NT2/D1 (cell line): ENCODE results near the gene CHAF1A.

Experiments used
- SUZ12 ChIP-seq: IDR thresholded peaks from 2 replicates; pipeline ENCODE4 v1.6.1; 2011; ENCODE audit not compliant: insufficient read length, insufficient read depth; ENCODE audit errors: extremely low read depth
- YY1 ChIP-seq: IDR thresholded peaks from 2 replicates; pipeline ENCODE4 v1.6.1; 2011; ENCODE audit not compliant: insufficient read length, insufficient read depth
- ZNF274 ChIP-seq: IDR thresholded peaks from 2 replicates; pipeline ENCODE4 v1.6.1; 2011; ENCODE audit warnings: mild to moderate bottlenecking, low read depth, low read length

DNA sequence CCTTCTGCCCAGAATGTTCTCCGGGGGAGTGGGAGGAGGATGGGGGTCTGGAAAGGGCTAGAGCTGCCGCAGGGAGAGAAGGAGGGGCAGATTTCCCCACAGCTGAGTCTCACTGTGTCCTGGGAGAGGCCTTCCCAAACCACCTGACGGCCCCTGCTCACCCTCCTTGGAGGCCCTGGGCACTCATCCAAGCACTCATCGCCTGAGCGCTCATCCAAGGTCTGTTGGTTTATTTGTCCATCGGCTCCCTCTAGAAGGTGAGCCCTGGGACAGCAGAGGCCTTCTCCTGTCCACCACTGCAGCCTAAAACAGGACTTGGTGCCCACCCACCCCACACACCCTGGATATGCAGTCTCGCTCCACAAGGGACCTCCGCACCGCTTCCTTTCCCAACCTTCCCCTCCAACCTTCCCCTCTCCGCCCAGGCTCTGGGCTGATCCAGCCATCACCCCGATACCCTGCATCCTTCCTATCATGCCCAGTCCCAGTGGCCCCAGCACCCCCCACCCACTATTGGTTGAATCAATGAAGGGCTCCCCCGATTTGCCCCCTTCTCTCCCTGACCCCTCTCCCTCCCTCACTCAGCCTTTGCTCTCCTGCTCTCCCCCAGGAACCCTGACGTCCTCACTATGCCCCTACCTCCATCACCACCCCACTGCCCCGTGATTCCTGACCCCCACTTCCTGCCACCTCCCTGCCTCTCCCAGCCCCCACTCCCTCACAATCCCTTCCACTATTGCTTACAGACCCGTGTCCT, 53.5 kb downstream of the CHAF1A start:
- TF ChIP-seq ZNF274 (no peak), YY1 (no peak), SUZ12 (no peak)
